Cardiac fibroblast (primary cell): ENCODE measurements around the gene GDI2.
"Not testable (repeated sequence)": the region's sequence is repeated elsewhere in the genome, so short reads cannot be mapped to it uniquely, and the experiment has no call there.

Source experiments
- DNase-seq, 2 donors: peaks; one replicate each; pipeline versions ENCODE4 v3.0.0 to v3.0.0-alpha.2; 2010; ENCODE audit warnings: low read depth in 2 of 2
- H3K4me3 ChIP-seq, 2 donors: replicated peaks in 1 of 2; 1 replicate in 1 of 2; 2 replicates in 1 of 2; pipeline ENCODE4 v1.5.1; 2011; ENCODE audit warnings: low read depth in 2 of 2, low read length in 2 of 2, mild to moderate bottlenecking in 2 of 2, moderate library complexity in 1 of 2
- TF ChIP-seq, protein P1 (sequence below): IDR thresholded peaks from one replicate; pipeline ENCODE4 v1.5.1; 2011; ENCODE audit warnings: low read depth, mild to moderate bottlenecking, low read length, inconsistent platforms

Gene GDI2

DNA sequence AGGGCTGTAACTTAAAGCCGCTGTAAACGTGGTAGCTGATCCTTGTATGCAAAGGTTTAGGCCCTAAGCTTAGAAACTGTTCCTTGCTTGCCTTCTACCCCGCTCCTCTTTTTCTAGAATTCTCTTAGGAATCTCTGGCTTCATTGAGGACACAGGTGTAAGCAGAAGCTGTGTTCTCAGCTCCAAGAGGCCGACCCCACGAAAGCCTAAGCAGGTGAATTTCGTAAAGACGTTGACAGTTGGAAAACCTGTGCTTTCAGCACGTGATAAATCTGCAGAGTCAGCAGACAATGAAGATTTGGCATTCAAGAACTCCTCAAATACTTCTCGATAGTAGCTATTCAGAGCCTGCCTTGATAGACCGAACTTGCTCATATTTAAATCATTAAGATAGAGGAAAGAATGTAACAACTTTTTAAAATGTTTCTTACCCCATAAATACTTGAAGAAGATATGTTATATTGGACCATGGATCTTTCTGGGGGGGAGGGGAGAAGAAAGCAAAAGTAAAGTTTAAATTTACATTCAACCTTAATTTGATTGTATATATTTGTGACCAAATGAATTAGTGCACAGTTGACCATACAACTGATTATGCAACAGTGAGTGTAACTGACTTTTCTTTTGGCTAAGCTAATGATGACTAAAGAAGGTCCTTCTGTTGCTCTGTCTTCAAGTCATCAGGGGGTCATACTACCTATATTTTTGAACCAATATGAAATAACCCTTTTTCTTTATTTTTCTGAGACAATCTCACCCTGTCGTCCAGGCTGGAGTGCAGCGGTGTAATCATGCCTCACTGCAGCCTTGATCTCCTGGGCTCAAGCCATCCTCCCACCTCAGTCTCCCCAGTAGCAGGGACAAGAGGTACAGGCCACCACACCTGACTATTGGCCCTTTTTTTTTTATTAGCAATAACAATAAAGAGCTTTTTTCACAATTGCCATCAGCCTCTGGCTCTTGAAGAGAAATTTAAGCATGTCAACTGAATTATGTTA, 1.2 kb upstream of the GDI2 start:
- peak; percentile 12 to 37 for DNase-seq
- H3K4me3 ChIP-seq, result peak overlapping the region; percentile 87 to 88
- TF ChIP-seq, protein P1, sequence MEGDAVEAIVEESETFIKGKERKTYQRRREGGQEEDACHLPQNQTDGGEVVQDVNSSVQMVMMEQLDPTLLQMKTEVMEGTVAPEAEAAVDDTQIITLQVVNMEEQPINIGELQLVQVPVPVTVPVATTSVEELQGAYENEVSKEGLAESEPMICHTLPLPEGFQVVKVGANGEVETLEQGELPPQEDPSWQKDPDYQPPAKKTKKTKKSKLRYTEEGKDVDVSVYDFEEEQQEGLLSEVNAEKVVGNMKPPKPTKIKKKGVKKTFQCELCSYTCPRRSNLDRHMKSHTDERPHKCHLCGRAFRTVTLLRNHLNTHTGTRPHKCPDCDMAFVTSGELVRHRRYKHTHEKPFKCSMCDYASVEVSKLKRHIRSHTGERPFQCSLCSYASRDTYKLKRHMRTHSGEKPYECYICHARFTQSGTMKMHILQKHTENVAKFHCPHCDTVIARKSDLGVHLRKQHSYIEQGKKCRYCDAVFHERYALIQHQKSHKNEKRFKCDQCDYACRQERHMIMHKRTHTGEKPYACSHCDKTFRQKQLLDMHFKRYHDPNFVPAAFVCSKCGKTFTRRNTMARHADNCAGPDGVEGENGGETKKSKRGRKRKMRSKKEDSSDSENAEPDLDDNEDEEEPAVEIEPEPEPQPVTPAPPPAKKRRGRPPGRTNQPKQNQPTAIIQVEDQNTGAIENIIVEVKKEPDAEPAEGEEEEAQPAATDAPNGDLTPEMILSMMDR, result no peak

DNA sequence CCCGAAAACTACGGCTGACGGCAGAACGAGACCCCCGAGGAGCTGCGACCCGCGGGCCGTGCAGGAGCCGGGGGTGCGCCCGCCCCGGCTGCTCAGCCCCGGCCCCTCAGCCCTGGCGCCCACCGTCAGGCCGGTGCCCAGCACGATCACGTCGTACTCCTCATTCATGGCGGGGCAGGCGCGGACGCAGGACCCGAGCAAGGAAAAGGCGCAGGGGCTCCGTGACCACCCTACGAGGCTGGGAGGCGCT, 218 bp downstream of the GDI2 start:
- TF ChIP-seq, protein P1, result no peak
- DNase-seq, result no peak
- H3K4me3 ChIP-seq, result peak overlapping the region; percentile 87 to 88

DNA sequence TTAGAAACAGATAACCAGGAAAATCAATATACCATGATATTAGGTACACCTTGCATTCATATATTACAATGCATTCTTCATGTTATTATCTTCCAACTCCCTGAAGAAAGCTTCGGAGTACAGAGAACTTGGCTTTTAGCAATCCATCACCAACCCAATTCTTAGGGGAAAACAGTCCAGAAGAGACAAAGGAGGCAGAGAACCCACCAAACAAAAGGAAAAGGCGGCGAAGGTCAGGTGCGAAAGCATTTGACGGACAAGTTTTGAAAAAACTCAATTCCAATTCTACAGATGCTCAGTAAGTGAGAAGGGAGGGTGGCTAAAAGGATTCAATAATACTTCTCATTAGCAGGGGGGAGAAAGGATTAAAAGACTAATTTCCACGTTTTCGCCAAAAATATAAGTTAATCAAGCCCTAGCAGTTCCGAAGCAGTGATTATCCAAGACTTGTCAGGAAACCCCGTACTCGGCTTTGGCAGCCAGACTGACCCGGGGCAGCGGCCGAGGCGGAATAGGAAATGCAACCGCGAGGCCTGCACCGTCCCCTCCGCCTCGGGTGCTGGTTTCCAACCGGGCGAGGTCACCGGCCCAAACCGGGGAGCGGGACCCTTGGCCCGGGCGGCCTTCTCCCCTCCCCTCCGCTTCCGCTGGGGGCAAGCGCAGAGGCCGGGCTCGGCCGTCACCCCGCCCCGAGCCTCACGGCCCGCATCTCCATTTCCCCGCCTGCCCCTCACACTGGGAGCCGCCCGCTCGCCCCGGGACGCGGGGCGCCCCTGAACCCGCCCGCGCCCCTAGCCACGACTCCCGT, 747 bp downstream of the GDI2 start:
- TF ChIP-seq, protein P1, result no peak
- DNase-seq, result peak; percentile 20 to 22
- H3K4me3 ChIP-seq, result peak overlapping the region; percentile 87 to 88

DNA sequence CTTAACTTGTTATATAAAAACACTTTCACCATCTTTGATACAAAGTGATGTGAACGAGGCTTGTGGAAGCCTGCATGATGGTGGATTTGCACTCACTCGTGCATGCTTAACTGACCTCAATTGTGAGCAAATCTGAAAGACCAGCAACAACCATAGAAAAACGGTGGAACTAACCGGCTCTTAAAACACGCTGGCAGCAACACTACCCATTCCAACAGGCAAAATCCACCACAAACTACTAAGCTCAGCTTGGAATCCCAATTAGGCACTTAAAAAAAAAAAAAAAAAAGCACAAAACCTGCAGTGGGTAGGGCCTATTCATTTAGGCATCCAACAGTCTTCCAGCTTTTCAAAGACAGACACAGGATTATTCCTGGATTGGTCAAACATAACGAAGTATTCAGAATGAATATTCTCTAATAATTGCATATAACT, 1.8 kb downstream of the GDI2 start:
- TF ChIP-seq, protein P1, result no peak
- H3K4me3 ChIP-seq, result peak overlapping the region; percentile 87 to 88
- DNase-seq, result peak; percentile 50 to 66

DNA sequence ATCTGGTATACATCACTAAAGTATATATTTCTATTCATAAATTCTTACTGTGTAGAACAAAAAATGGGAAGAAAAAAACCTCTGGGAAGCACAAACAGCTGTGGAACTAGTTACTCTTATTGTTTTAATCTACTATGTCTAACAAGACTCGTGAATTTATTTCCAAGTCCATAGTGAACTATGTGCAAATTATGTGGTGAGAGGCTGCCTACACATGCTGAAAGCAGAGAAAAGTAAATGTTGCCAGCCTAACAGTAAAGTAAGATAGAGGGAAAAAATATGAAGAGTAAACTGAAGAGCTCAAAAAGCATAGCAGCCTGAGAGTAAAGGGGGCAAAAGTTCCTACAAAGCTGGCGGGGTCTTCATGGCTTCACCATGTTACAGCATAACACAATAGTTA, 3.0 kb downstream of the GDI2 start:
- TF ChIP-seq, protein P1, result no peak
- DNase-seq, result peak in 1 of 2 donors; percentile 6
- H3K4me3 ChIP-seq, result peak overlapping the region in 1 of 2 donors; percentile 2

DNA sequence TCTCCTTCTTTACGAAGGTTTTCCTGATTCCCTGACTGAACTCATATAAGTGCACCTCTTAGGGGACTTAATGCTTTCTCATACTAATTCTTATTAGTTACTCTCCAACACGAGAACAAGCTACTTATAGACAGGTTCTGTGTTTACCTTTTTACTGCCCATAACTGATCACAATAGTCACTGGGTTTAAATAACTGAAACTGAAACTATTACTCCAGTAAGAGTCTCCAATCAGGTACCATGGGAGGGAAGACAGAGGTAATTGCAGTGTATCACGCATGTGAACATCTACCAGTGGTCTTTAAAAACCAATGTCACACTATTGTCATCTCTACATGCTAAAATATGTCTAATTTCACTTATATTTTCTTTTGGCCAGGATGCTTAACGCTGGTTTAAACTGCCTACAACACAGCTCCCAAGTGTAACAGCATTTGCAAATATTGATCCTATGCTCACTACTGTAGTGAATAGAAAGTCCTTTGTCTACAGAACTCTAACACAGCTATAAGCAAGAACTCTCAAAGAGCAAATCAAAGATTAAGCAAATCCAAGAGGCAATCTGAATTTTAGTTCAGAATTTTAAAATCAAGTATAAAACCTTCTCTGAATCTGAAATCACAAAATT, 3.6 kb downstream of the GDI2 start:
- no peak for DNase-seq
- H3K4me3 ChIP-seq, result peak overlapping the region in 1 of 2 donors; percentile 2
- TF ChIP-seq, protein P1, result no peak

DNA sequence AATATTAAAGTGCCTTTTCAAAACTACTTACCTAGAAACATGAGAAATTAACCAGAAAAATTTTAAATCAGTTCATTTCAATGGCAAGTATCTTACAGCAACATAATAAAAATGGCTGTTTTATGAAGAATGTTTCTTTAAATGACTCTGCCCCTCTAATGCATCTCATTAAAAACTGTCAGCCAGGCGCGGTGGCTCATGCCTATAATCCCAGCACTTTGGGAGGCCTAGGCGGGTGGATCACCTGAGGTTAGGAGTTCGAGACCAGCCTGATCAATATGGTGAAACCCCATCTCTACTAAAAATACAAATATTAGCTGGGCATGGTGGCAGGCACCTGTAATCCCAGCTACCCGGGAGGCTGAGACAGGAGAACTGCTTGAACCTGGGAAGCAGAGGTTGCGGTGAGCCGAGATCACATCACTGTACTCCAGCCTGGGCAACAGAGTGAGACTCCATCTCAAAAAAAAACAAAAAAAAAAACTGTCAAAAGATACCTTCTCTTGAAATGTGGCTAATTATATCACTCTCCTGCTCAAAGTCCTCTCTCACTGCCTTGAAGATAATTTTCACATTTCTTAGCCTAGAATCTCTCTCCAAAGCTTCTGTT, 4.3 kb downstream of the GDI2 start:
- not testable (repeated sequence) for H3K4me3 ChIP-seq, DNase-seq
